ENCODE measurements around the gene ENTPD2. TPM values are rescaled to one million over a fixed set of nuclear protein-coding genes. Genes with fewer than 3 reads are reported as not detected.

ENTPD2 gene
- total RNA-seq, 1 experiment from 2014 or later, result not detected

GRCh38 chr9:137069508-137070091 is 15.7 kb upstream of the ENTPD2 start:
- H3K4me3 ChIP-seq (ENCODE audit: low read length), result peak overlapping the region; percentile 100
- H3K79me2 ChIP-seq (ENCODE audit: low read length), result peaks cover 15% of the 10 kb centered on the region
- peak overlapping the region; percentile 100 for H3K4me2 ChIP-seq (ENCODE audit: low read depth, low read length, poor library complexity, severe bottlenecking)
- peak; percentile 60 for DNase-seq
- H3K9me2 ChIP-seq (replicated peaks; ENCODE audit: insufficient read depth, low read length), result no peaks in the 10 kb centered on the region
- 0 out of 2 replicates have a peak, but pooled peaks cover 3% of the 10 kb centered on the region for H3K36me3 ChIP-seq (ENCODE audit: insufficient read depth, low read length)
- no peaks in the 10 kb centered on the region for H3K27me3 ChIP-seq (ENCODE audit: low read length)
- peaks cover 31% of the 10 kb centered on the region for H3K4me1 ChIP-seq (ENCODE audit: low read length)
- H3K9ac ChIP-seq (ENCODE audit: low read length), result peak overlapping the region; percentile 95
- H3K27ac ChIP-seq (ENCODE audit: low read length), result peak overlapping the region; percentile 64
- H2AFZ ChIP-seq (ENCODE audit: low read length), result no peak overlapping the region
- peaks cover 18% of the 10 kb centered on the region for H4K20me1 ChIP-seq (ENCODE audit: insufficient read depth, low read depth, low read length)
- H3K9me3 ChIP-seq (ENCODE audit: low read length), result no peaks in the 10 kb centered on the region

- H3K4me3 ChIP-seq (ENCODE audit: low read length), result peak overlapping the region; percentile 100
- H4K20me1 ChIP-seq (ENCODE audit: insufficient read depth, low read depth, low read length), result peaks cover 26% of the 10 kb centered on the region
These were observed 15.0 kb upstream of the ENTPD2 start for GRCh38 chr9:137068539-137069507.

GRCh38 chr9:137067860-137068538 is 14.1 kb upstream of the ENTPD2 start:
- Histone ChIP-seq H3K4me2 (ENCODE audit: low read depth, low read length, poor library complexity, severe bottlenecking) (peak overlapping the region; percentile 100), H3K9ac (ENCODE audit: low read length) (peak overlapping the region; percentile 95), H3K4me3 (ENCODE audit: low read length) (peak overlapping the region; percentile 100)

More at GRCh38 chr9:137068539-137069507, 15.0 kb upstream of the ENTPD2 start:
- peak overlapping the region; percentile 64 for H3K27ac ChIP-seq (ENCODE audit: low read length)
- H3K79me2 ChIP-seq (ENCODE audit: low read length), result peaks cover 15% of the 10 kb centered on the region
- peaks cover 28% of the 10 kb centered on the region for H3K4me1 ChIP-seq (ENCODE audit: low read length)
- H3K9me2 ChIP-seq (replicated peaks; ENCODE audit: insufficient read depth, low read length), result no peaks in the 10 kb centered on the region
- H3K4me2 ChIP-seq (ENCODE audit: low read depth, low read length, poor library complexity, severe bottlenecking), result peak overlapping the region; percentile 100
- DNase-seq, result no peak
- H3K9me3 ChIP-seq (ENCODE audit: low read length), result no peaks in the 10 kb centered on the region
- no peaks in the 10 kb centered on the region for H3K27me3 ChIP-seq (ENCODE audit: low read length)
- H3K9ac ChIP-seq (ENCODE audit: low read length), result peak overlapping the region; percentile 95
- peaks cover 5% of the 10 kb centered on the region; the same call in 1 of the 2 replicates for H3K36me3 ChIP-seq (ENCODE audit: insufficient read depth, low read length)
- H2AFZ ChIP-seq (ENCODE audit: low read length), result no peak overlapping the region

GRCh38 chr9:137066096-137066861 is 12.4 kb upstream of the ENTPD2 start:
- Histone ChIP-seq H3K4me2 (ENCODE audit: low read depth, low read length, poor library complexity, severe bottlenecking) (no peak overlapping the region), H3K27me3 (ENCODE audit: low read length) (no peaks in the 10 kb centered on the region), H3K9ac (ENCODE audit: low read length) (no peak overlapping the region), H3K27ac (ENCODE audit: low read length) (no peak overlapping the region), H2AFZ (ENCODE audit: low read length) (no peak overlapping the region), H3K79me2 (ENCODE audit: low read length) (peaks cover 15% of the 10 kb centered on the region), H3K4me3 (ENCODE audit: low read length) (no peak overlapping the region), H3K9me2 (replicated peaks; ENCODE audit: insufficient read depth, low read length) (no peaks in the 10 kb centered on the region), H4K20me1 (ENCODE audit: insufficient read depth, low read depth, low read length) (peaks cover 30% of the 10 kb centered on the region), H3K4me1 (ENCODE audit: low read length) (peaks cover 26% of the 10 kb centered on the region), H3K9me3 (ENCODE audit: low read length) (no peaks in the 10 kb centered on the region), H3K36me3 (ENCODE audit: insufficient read depth, low read length) (peaks cover 7% of the 10 kb centered on the region; the same call in 1 of the 2 replicates)
- no peak for DNase-seq

More at GRCh38 chr9:137067860-137068538, 14.1 kb upstream of the ENTPD2 start:
- Histone ChIP-seq H3K27me3 (ENCODE audit: low read length) (no peaks in the 10 kb centered on the region), H4K20me1 (ENCODE audit: insufficient read depth, low read depth, low read length) (peaks cover 30% of the 10 kb centered on the region), H3K36me3 (ENCODE audit: insufficient read depth, low read length) (peaks cover 7% of the 10 kb centered on the region; the same call in 1 of the 2 replicates), H2AFZ (ENCODE audit: low read length) (no peak overlapping the region), H3K9me2 (replicated peaks; ENCODE audit: insufficient read depth, low read length) (no peaks in the 10 kb centered on the region), H3K9me3 (ENCODE audit: low read length) (no peaks in the 10 kb centered on the region), H3K79me2 (ENCODE audit: low read length) (peaks cover 15% of the 10 kb centered on the region), H3K27ac (ENCODE audit: low read length) (peak overlapping the region; percentile 64), H3K4me1 (ENCODE audit: low read length) (peaks cover 28% of the 10 kb centered on the region)
- DNase-seq, result peak; percentile 96

GRCh38 chr9:137065336-137065967 is 11.6 kb upstream of the ENTPD2 start:
- H3K4me3 ChIP-seq (ENCODE audit: low read length), result no peak overlapping the region
- peaks cover 15% of the 10 kb centered on the region for H3K79me2 ChIP-seq (ENCODE audit: low read length)
- no peaks in the 10 kb centered on the region for H3K9me3 ChIP-seq (ENCODE audit: low read length)
- no peak overlapping the region for H3K9ac ChIP-seq (ENCODE audit: low read length)
- peaks cover 19% of the 10 kb centered on the region for H3K4me1 ChIP-seq (ENCODE audit: low read length)
- no peaks in the 10 kb centered on the region for H3K27me3 ChIP-seq (ENCODE audit: low read length)
- no peak for DNase-seq
- H3K9me2 ChIP-seq (replicated peaks; ENCODE audit: insufficient read depth, low read length), result no peaks in the 10 kb centered on the region
- no peak overlapping the region for H3K27ac ChIP-seq (ENCODE audit: low read length)
- H4K20me1 ChIP-seq (ENCODE audit: insufficient read depth, low read depth, low read length), result peaks cover 30% of the 10 kb centered on the region
- H3K36me3 ChIP-seq (ENCODE audit: insufficient read depth, low read length), result peaks cover 7% of the 10 kb centered on the region; the same call in 1 of the 2 replicates
- H2AFZ ChIP-seq (ENCODE audit: low read length), result no peak overlapping the region
- no peak overlapping the region for H3K4me2 ChIP-seq (ENCODE audit: low read depth, low read length, poor library complexity, severe bottlenecking)

- Histone ChIP-seq H3K27ac (ENCODE audit: low read length) (no peak overlapping the region), H3K4me2 (ENCODE audit: low read depth, low read length, poor library complexity, severe bottlenecking) (no peak overlapping the region), H3K36me3 (ENCODE audit: insufficient read depth, low read length) (peaks cover 7% of the 10 kb centered on the region; the same call in 1 of the 2 replicates), H3K9ac (ENCODE audit: low read length) (no peak overlapping the region), H4K20me1 (ENCODE audit: insufficient read depth, low read depth, low read length) (peaks cover 30% of the 10 kb centered on the region), H2AFZ (ENCODE audit: low read length) (no peak overlapping the region), H3K79me2 (ENCODE audit: low read length) (peaks cover 15% of the 10 kb centered on the region), H3K27me3 (ENCODE audit: low read length) (no peaks in the 10 kb centered on the region), H3K4me3 (ENCODE audit: low read length) (no peak overlapping the region), H3K9me2 (replicated peaks; ENCODE audit: insufficient read depth, low read length) (no peaks in the 10 kb centered on the region), H3K4me1 (ENCODE audit: low read length) (peaks cover 19% of the 10 kb centered on the region), H3K9me3 (ENCODE audit: low read length) (no peaks in the 10 kb centered on the region)
- no peak for DNase-seq
These were observed 11.0 kb upstream of the ENTPD2 start for GRCh38 chr9:137064880-137065164.

- Histone ChIP-seq H3K4me3 (ENCODE audit: low read length) (no peak overlapping the region), H3K4me2 (ENCODE audit: low read depth, low read length, poor library complexity, severe bottlenecking) (no peak overlapping the region), H4K20me1 (ENCODE audit: insufficient read depth, low read depth, low read length) (peaks cover 26% of the 10 kb centered on the region), H3K27me3 (ENCODE audit: low read length) (no peaks in the 10 kb centered on the region), H3K9me2 (replicated peaks; ENCODE audit: insufficient read depth, low read length) (no peaks in the 10 kb centered on the region), H3K79me2 (ENCODE audit: low read length) (peaks cover 10% of the 10 kb centered on the region), H3K4me1 (ENCODE audit: low read length) (peaks cover 18% of the 10 kb centered on the region), H3K27ac (ENCODE audit: low read length) (no peak overlapping the region), H3K36me3 (ENCODE audit: insufficient read depth, low read length) (peaks cover 7% of the 10 kb centered on the region; the same call in 1 of the 2 replicates), H3K9ac (ENCODE audit: low read length) (no peak overlapping the region), H2AFZ (ENCODE audit: low read length) (no peak overlapping the region), H3K9me3 (ENCODE audit: low read length) (no peaks in the 10 kb centered on the region)
- peak; percentile 83 for DNase-seq
These were observed 10.4 kb upstream of the ENTPD2 start for GRCh38 chr9:137064027-137064879.
